Adrenal gland (tissue), 5 donors: ENCODE measurements around the gene SORCS3.

Experiments used
- POLR2A ChIP-seq, 2 donors: fragments of 450-650 bp; IDR thresholded peaks; one replicate each; pipeline ENCODE4 v1.6.1; 2017; ENCODE audit warnings: antibody characterized with exemption in 2 of 2, mild to moderate bottlenecking in 2 of 2, moderate library complexity in 1 of 2
- TF ChIP-seq, protein P1 (sequence below), 6 experiments: fragments of 450-650 bp in 4 of 6; fragments of 200-600 bp in 2 of 6; sonication (generic) in 1 of 6; IDR thresholded peaks; 1 replicate in 5 of 6; 2 replicates in 1 of 6; pipeline versions ENCODE4 v1.5.1 to v1.8.0; 2016 to 2021; ENCODE audit warnings: antibody characterized with exemption in 6 of 6, mild to moderate bottlenecking in 2 of 6, moderate library complexity in 1 of 6
- donor health status: DM: no; HTN: no; CAD: no.

DNA sequence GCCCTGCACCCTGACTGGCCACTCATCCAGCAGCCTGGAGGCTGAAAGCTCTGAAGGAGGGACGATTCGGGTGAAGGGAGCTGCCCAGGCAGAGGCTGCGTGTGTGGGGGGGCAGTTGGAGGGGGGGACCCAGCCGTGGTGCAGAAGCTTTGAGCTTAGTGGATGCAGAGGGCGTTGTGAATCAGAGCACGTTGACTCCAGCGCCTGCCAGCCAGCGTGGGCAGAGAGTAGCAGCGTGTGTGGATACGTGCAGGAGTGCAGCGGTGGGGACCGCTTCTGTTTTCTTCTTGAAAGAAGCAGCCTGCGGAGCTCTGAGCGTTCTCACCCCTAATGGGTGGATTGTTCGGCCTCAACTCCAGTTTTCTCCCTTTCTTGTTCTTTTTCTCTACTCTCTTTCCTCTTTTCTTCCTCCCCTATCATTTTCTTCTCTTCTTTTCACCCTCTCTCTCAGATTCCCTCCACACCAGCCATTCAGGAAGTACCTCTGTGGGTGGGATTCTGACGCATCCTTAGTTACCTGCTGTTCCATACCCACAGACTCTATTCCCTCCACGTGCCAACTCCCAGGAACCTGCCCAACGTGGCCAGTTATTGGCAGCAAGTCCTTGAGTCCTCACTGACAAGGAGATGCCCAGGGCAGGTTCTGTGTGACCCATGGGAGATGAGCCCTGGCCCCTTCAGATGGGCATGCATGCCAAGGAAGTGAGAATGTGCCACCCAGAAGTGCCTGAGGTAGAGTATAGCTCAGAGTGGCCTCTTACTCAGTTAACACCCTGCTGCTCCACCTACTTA is 47.4 kb downstream of the SORCS3 start:
- TF ChIP-seq POLR2A (IDR thresholded peaks at IDR 0.05): no peak
- TF ChIP-seq, protein P1, sequence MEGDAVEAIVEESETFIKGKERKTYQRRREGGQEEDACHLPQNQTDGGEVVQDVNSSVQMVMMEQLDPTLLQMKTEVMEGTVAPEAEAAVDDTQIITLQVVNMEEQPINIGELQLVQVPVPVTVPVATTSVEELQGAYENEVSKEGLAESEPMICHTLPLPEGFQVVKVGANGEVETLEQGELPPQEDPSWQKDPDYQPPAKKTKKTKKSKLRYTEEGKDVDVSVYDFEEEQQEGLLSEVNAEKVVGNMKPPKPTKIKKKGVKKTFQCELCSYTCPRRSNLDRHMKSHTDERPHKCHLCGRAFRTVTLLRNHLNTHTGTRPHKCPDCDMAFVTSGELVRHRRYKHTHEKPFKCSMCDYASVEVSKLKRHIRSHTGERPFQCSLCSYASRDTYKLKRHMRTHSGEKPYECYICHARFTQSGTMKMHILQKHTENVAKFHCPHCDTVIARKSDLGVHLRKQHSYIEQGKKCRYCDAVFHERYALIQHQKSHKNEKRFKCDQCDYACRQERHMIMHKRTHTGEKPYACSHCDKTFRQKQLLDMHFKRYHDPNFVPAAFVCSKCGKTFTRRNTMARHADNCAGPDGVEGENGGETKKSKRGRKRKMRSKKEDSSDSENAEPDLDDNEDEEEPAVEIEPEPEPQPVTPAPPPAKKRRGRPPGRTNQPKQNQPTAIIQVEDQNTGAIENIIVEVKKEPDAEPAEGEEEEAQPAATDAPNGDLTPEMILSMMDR (IDR thresholded peaks at IDR 0.05): no peak
